HepG2 (cell line): ENCODE results near the gene C14orf93. TPM values are rescaled to one million over a fixed set of nuclear protein-coding genes. Genes with fewer than 3 reads are reported as not detected.

ENCODE experiments used
- AFF4 ChIP-seq: sonication (generic); formaldehyde crosslinking; IDR thresholded peaks from 2 replicates; pipeline ENCODE4 v1.4.0; 2020; ENCODE audit warnings: missing genetic modification reagents
- ARID3A ChIP-seq: IDR thresholded peaks from 2 replicates; pipeline ENCODE4 v1.6.1; 2012; ENCODE audit warnings: low read depth, low read length, improper control_type of control experiment
- DMTF1 ChIP-seq: sonication (generic); formaldehyde crosslinking; IDR thresholded peaks from 2 replicates; pipeline ENCODE4 v1.4.0; 2020; ENCODE audit warnings: mild to moderate bottlenecking, missing genetic modification reagents
- E2F1 ChIP-seq: sonication (generic); formaldehyde crosslinking; IDR thresholded peaks from 2 replicates; pipeline ENCODE4 v1.5.0; 2020; ENCODE audit warnings: missing genetic modification reagents
- HDAC1 ChIP-seq: sonication (generic); formaldehyde crosslinking; IDR thresholded peaks from 2 replicates; pipeline ENCODE4 v1.5.1; 2020; ENCODE audit warnings: mild to moderate bottlenecking, missing genetic modification reagents
- NRL ChIP-seq: sonication (generic); formaldehyde crosslinking; IDR thresholded peaks from 2 replicates; pipeline ENCODE4 v1.5.0; 2020; ENCODE audit warnings: missing genetic modification reagents, mild to moderate bottlenecking, moderate library complexity, borderline replicate concordance
- SIX1 ChIP-seq: sonication (generic); formaldehyde crosslinking; IDR thresholded peaks from 2 replicates; pipeline ENCODE4 v1.4.0; 2020; ENCODE audit warnings: missing genetic modification reagents, borderline replicate concordance
- SOX6 ChIP-seq, 2 experiments: fragments of 450-650 bp in 1 of 2; sonication (generic) in 1 of 2; formaldehyde crosslinking in 1 of 2; IDR thresholded peaks; 2 replicates each; pipeline versions ENCODE4 v1.4.0 to v1.6.1; 2017 to 2020; ENCODE audit warnings: antibody characterized with exemption in 1 of 2, mild to moderate bottlenecking in 1 of 2, missing genetic modification reagents in 1 of 2
- YY1 ChIP-seq: IDR thresholded peaks from 2 replicates; pipeline ENCODE4 v1.6.1; 2011; ENCODE audit warnings: low read length, low read depth, moderate library complexity, mild to moderate bottlenecking; ENCODE audit not compliant: insufficient read depth, insufficient replicate concordance
- ZFX ChIP-seq: sonication (generic); formaldehyde crosslinking; IDR thresholded peaks from 2 replicates; pipeline ENCODE4 v1.4.0; 2020; ENCODE audit warnings: mild to moderate bottlenecking, low read depth, missing genetic modification reagents, moderate library complexity
- ZNF333 ChIP-seq: sonication (generic); formaldehyde crosslinking; IDR thresholded peaks from 2 replicates; pipeline ENCODE4 v1.4.0; 2020; ENCODE audit warnings: mild to moderate bottlenecking, missing genetic modification reagents, borderline replicate concordance
- ZNF629 ChIP-seq: sonication (generic); formaldehyde crosslinking; conservative IDR thresholded peaks from 2 replicates; pipeline ENCODE4 v1.5.0; 2020; ENCODE audit warnings: missing genetic modification reagents
- polyA plus RNA-seq, 8 experiments: library from polyadenylated mRNA; depleted of rRNA in 3 of 8; stranded (reverse) in 7 of 8; unstranded in 1 of 8; fragments of >200 nt; fragmentation: Illumina TruSeq in 4 of 8; extraction: Trizol in 4 of 8; gene quantifications; 2 replicates each; pipeline versions ENCODE4 v1.2.1 to v1.2.3, GENCODE V29; 2011 to 2016; ENCODE audit warnings: low read depth in 4 of 8, missing spikeins in 1 of 8, mixed read lengths in 1 of 8; ENCODE audit not compliant: insufficient read depth in 1 of 8
- total RNA-seq, 5 experiments: library from RNA; depleted of rRNA; stranded (reverse); fragments of >200 nt; fragmentation: Illumina TruSeq; extraction: Trizol; gene quantifications; 2 replicates each; pipeline ENCODE4 v1.2.3, GENCODE V29; 2016; ENCODE audit warnings: low read depth in 1 of 5
- TF ChIP-seq, protein P1 (sequence below): sonication (generic); formaldehyde crosslinking; IDR thresholded peaks from 2 replicates; pipeline ENCODE4 v1.4.0; 2020; ENCODE audit warnings: missing genetic modification reagents; ENCODE audit errors: not compliant biosample characterization
- TF ChIP-seq, protein P2 (sequence below): sonication (generic); formaldehyde crosslinking; IDR thresholded peaks from 2 replicates; pipeline ENCODE4 v1.5.1; 2020; ENCODE audit warnings: missing genetic modification reagents, mild to moderate bottlenecking, borderline replicate concordance

Gene C14orf93
- total and polyA plus RNA-seq, 2 of the 13 experiments (the other 11 are each of a cell fraction or from before 2014, with no cell fraction given) = 11.4 to 22.5 TPM

DNA sequence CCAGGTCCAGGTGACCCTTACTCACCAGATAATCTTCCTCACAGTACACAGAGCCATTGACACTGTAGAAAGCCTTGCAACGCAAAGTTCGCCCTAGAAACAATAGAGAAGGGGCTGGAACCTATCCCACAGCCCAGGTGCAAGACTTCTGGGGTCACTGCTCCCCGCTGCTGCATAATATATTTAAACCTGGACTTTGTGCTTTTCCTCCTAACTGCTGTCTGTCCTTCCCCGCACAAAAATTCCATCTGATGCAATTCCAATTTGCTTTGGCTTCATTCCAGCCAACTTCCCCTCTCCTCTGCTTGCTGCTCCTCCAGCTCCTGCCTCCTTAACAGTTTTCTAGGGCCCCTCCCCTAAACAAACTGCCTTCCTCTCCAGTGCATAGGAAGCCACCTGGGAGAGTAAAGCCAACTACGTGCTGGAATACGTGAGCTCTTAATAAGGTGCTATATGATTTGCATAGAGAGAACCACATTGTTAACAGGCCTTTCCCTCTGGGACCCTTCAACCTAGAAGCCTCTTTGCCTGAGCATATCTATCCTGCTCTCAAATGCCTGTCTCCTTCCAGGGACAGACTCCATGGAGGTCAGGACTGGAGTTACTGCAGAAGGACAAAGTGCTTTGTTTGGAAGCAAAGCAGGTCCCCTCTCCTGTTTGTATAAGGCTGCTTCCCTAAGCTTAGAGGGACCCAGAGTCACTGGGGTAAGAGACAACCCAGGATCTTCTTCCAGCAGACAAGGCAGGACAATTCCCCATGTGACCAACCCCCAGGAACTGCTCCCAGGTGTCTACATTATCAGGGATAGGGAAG lies 33.1 kb downstream of the C14orf93 start (continued):
- TF ChIP-seq, protein P1, sequence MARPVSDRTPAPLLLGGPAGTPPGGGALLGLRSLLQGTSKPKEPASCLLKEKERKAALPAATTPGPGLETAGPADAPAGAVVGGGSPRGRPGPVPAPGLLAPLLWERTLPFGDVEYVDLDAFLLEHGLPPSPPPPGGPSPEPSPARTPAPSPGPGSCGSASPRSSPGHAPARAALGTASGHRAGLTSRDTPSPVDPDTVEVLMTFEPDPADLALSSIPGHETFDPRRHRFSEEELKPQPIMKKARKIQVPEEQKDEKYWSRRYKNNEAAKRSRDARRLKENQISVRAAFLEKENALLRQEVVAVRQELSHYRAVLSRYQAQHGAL (CRISPR knock-in tag) = no peak
- peak; percentile 65; the same call in 1 of the 2 replicates for TF ChIP-seq SIX1 (CRISPR knock-in tag)
- no peak for TF ChIP-seq YY1
- no peak for TF ChIP-seq ZFX (CRISPR knock-in tag)
- no peak for TF ChIP-seq E2F1 (CRISPR knock-in tag)
- TF ChIP-seq ARID3A = peak; percentile 93
- no peak for TF ChIP-seq NRL (CRISPR knock-in tag)
- TF ChIP-seq ZNF333 (CRISPR knock-in tag) = no peak
- peak; percentile 93 for TF ChIP-seq AFF4 (CRISPR knock-in tag)
- no peak for TF ChIP-seq SOX6 (IDR thresholded peaks at IDR 0.05)
- no peak for TF ChIP-seq SOX6 (CRISPR knock-in tag; IDR thresholded peaks at IDR 0.05)
- no peak for TF ChIP-seq HDAC1
- no peak for TF ChIP-seq DMTF1 (CRISPR knock-in tag)
- TF ChIP-seq, protein P2, sequence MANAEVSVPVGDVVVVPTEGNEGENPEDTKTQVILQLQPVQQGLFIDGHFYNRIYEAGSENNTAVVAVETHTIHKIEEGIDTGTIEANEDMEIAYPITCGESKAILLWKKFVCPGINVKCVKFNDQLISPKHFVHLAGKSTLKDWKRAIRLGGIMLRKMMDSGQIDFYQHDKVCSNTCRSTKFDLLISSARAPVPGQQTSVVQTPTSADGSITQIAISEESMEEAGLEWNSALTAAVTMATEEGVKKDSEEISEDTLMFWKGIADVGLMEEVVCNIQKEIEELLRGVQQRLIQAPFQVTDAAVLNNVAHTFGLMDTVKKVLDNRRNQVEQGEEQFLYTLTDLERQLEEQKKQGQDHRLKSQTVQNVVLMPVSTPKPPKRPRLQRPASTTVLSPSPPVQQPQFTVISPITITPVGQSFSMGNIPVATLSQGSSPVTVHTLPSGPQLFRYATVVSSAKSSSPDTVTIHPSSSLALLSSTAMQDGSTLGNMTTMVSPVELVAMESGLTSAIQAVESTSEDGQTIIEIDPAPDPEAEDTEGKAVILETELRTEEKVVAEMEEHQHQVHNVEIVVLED (CRISPR knock-in tag) = peak; percentile 57; the same call in 1 of the 2 replicates
- TF ChIP-seq ZNF629 (CRISPR knock-in tag) = no peak
